Vagina (tissue), 2 donors: ENCODE data around the gene CEACAM3. TPM values are rescaled to one million over a fixed set of nuclear protein-coding genes. Genes with fewer than 3 reads are reported as not detected.

ENCODE experiments used
- DNase-seq, 2 donors: peaks; one replicate each; pipeline ENCODE4 v3.0.0-alpha.2; 2017; ENCODE audit errors: extremely low spot score in 2 of 2
- H3K27ac ChIP-seq: fragments of 200-600 bp; sonication (generic); one replicate; pipeline ENCODE4 v1.5.1; 2019
- H3K27me3 ChIP-seq: fragments of 200-600 bp; sonication (generic); one replicate; pipeline ENCODE4 v1.5.1; 2019
- H3K36me3 ChIP-seq, 2 donors: fragments of 200-600 bp; sonication (generic); one replicate each; pipeline ENCODE4 v1.5.1; 2017 to 2019
- H3K4me1 ChIP-seq: fragments of 200-600 bp; sonication (generic); one replicate; pipeline ENCODE4 v1.5.1; 2019
- H3K4me3 ChIP-seq, 2 donors: fragments of 200-600 bp; sonication (generic); 1 replicate in 1 of 2; 2 replicates in 1 of 2; pipeline ENCODE4 v1.5.1; 2016 to 2019
- H3K9me3 ChIP-seq: fragments of 200-600 bp; sonication (generic); one replicate; pipeline ENCODE4 v1.5.1; 2019
- CTCF ChIP-seq, 3 experiments: fragments of 450-650 bp in 2 of 3; fragments of 200-600 bp in 1 of 3; sonication (generic) in 1 of 3; IDR thresholded peaks; one replicate each; pipeline ENCODE4 v1.5.1; 2017 to 2019; ENCODE audit warnings: antibody characterized with exemption in 3 of 3, mild to moderate bottlenecking in 2 of 3, moderate library complexity in 2 of 3
- POLR2A ChIP-seq, 2 donors: fragments of 450-650 bp; IDR thresholded peaks; one replicate each; pipeline ENCODE4 v1.6.1; 2017; ENCODE audit warnings: antibody characterized with exemption in 2 of 2, mild to moderate bottlenecking in 2 of 2, moderate library complexity in 2 of 2
- POLR2AphosphoS5 ChIP-seq, 2 donors: sonication (generic); formaldehyde crosslinking; IDR thresholded peaks; one replicate each; pipeline ENCODE4 v1.9.0; 2017; ENCODE audit warnings: antibody characterized with exemption in 2 of 2, mild to moderate bottlenecking in 2 of 2, low read depth in 1 of 2; ENCODE audit not compliant: insufficient read depth in 1 of 2
- intact Hi-C: fragments of 100-400 bp; cut with DNase I; formaldehyde crosslinking; loops from one replicate; pipeline ENCODE4 v1.15.1; 2023
- total RNA-seq: library from RNA; depleted of rRNA; stranded (reverse); fragments of >200 nt; gene quantifications from one replicate; pipeline ENCODE4 v1.2.3, GENCODE V29; 2016

The CEACAM3 gene
- total RNA-seq, 1 donor from 2014 or later, result not detected

GRCh38 chr19:41801031-41801430 is 4.6 kb downstream of the CEACAM3 start:
- no peaks in the 10 kb centered on the region for H3K36me3 ChIP-seq
- H3K27ac ChIP-seq, result no peak overlapping the region
- H3K9me3 ChIP-seq, result no peaks in the 10 kb centered on the region
- intact Hi-C loops, result no loop called here
- H3K4me3 ChIP-seq, result no peak overlapping the region
- H3K4me1 ChIP-seq, result no peaks in the 10 kb centered on the region
- no peak for DNase-seq
- H3K27me3 ChIP-seq, result no peaks in the 10 kb centered on the region
- TF ChIP-seq CTCF (IDR thresholded peaks at IDR 0.05), result no peak
- no peak for TF ChIP-seq POLR2A (IDR thresholded peaks at IDR 0.05)
- TF ChIP-seq POLR2AphosphoS5 (IDR thresholded peaks at IDR 0.05; ENCODE audit: insufficient read depth in 1 of 2, low read depth in 1 of 2), result no peak

GRCh38 chr19:41801792-41802211 is 5.4 kb downstream of the CEACAM3 start:
- intact Hi-C loops, result no loop called here
- Histone ChIP-seq H3K4me1 (no peaks in the 10 kb centered on the region), H3K27ac (no peak overlapping the region), H3K27me3 (no peaks in the 10 kb centered on the region), H3K9me3 (no peaks in the 10 kb centered on the region), H3K4me3 (no peak overlapping the region), H3K36me3 (no peaks in the 10 kb centered on the region)
- TF ChIP-seq POLR2AphosphoS5 (IDR thresholded peaks at IDR 0.05; ENCODE audit: insufficient read depth in 1 of 2, low read depth in 1 of 2) (no peak), POLR2A (IDR thresholded peaks at IDR 0.05) (no peak), CTCF (IDR thresholded peaks at IDR 0.05) (no peak)
- DNase-seq, result no peak

DNA sequence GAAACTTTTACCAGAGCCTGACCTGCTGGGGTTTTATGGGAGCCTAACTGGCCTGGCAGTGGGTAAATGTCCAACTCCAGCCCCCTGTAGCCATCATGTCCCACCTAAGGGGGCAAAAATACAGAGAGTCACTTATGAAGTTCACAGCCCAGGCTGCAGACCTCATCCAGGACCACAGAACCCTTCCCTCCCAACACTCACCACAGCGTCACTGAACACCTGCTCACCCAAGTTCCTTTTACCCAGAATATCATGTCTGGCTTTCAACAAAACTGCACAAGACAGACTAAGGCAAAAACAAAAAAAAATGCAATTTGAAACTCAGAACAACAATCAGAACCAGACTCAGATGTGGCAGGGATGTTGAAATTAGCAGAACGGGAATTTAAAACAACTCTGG is 6.4 kb downstream of the CEACAM3 start:
- no peaks in the 10 kb centered on the region for H3K4me1 ChIP-seq

DNA sequence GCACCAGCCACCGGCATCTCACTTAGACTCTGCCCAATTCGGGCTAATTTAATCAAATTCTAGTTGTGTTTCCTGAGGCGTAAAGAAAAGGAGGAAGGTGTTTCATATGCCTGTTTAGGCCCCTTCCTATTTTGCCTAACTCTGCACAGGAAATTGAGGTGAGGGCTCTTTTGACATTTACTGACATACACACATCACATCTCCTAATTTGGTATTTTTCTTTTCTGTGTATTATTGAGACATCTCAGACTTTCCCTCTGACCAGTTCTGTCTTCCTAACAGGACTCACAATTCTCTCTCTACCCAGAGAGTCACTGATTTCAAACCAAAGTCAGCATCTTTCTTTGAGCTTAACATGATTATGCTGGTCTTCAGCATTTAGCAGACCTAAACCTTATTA is 7.9 kb downstream of the CEACAM3 start:
- no peak overlapping the region for H3K27ac ChIP-seq
- intact Hi-C loops, result no loop called here

More for the DNA sequence above, 6.4 kb downstream of the CEACAM3 start:
- TF ChIP-seq POLR2AphosphoS5 (IDR thresholded peaks at IDR 0.05; ENCODE audit: insufficient read depth in 1 of 2, low read depth in 1 of 2) (no peak), CTCF (IDR thresholded peaks at IDR 0.05) (no peak), POLR2A (IDR thresholded peaks at IDR 0.05) (no peak)
- no peaks in the 10 kb centered on the region for H3K9me3 ChIP-seq
- H3K27ac ChIP-seq, result no peak overlapping the region
- no peak for DNase-seq
- H3K36me3 ChIP-seq, result no peaks in the 10 kb centered on the region
- no peak overlapping the region for H3K4me3 ChIP-seq
- intact Hi-C loops, result no loop called here
- H3K27me3 ChIP-seq, result no peaks in the 10 kb centered on the region

More for the DNA sequence above, 7.9 kb downstream of the CEACAM3 start:
- Histone ChIP-seq H3K4me3 (no peak overlapping the region), H3K9me3 (no peaks in the 10 kb centered on the region), H3K27me3 (no peaks in the 10 kb centered on the region), H3K36me3 (no peaks in the 10 kb centered on the region), H3K4me1 (no peaks in the 10 kb centered on the region)
- no peak for DNase-seq
- TF ChIP-seq POLR2AphosphoS5 (IDR thresholded peaks at IDR 0.05; ENCODE audit: insufficient read depth in 1 of 2, low read depth in 1 of 2) (no peak), POLR2A (IDR thresholded peaks at IDR 0.05) (no peak), CTCF (IDR thresholded peaks at IDR 0.05) (no peak)
